Endodermal cell (in vitro differentiated cells): ENCODE measurements around the gene SERPINH1. TPM values are rescaled to one million over a fixed set of nuclear protein-coding genes. Genes with fewer than 3 reads are reported as not detected.

ENCODE experiments used
- DNase-seq: peaks from one replicate; pipeline ENCODE4 v3.0.0-alpha.2; 2017
- H3K27ac ChIP-seq: 2 replicates; pipeline ENCODE4 v1.5.1; 2013; ENCODE audit warnings: mild to moderate bottlenecking, low read depth, low read length, moderate library complexity
- H3K27me3 ChIP-seq: 2 replicates; pipeline ENCODE4 v1.6.1; 2013; ENCODE audit warnings: mild to moderate bottlenecking, low read length, moderate library complexity; ENCODE audit not compliant: insufficient read depth, control insufficient read depth, poor library complexity, severe bottlenecking
- H3K36me3 ChIP-seq: 2 replicates; pipeline ENCODE4 v1.7.0; 2013; ENCODE audit warnings: mild to moderate bottlenecking, low read length, moderate library complexity; ENCODE audit not compliant: control insufficient read depth, insufficient read depth
- H3K4me1 ChIP-seq: one replicate; pipeline ENCODE4 v1.7.0; 2013; ENCODE audit warnings: low read length; ENCODE audit not compliant: control insufficient read depth, insufficient read depth
- H3K4me3 ChIP-seq: 2 replicates; pipeline ENCODE4 v1.5.1; 2013; ENCODE audit warnings: mild to moderate bottlenecking, low read length, moderate library complexity
- H3K9ac ChIP-seq: 2 replicates; pipeline ENCODE4 v1.6.1; 2013; ENCODE audit warnings: mild to moderate bottlenecking, low read length, moderate library complexity; ENCODE audit not compliant: poor library complexity, severe bottlenecking; ENCODE audit errors: extremely low read depth
- H3K9me3 ChIP-seq: 2 replicates; pipeline ENCODE4 v1.6.1; 2013; ENCODE audit warnings: mild to moderate bottlenecking, low read length, moderate library complexity; ENCODE audit not compliant: control insufficient read depth
- H3K27ac Mint-ChIP-seq: 2 replicates; pipeline ENCODE4 v1.8.0; 2020; ENCODE audit warnings: mixed read lengths
- H3K27me3 Mint-ChIP-seq: 2 replicates; pipeline ENCODE4 v1.8.0; 2021; ENCODE audit warnings: mild to moderate bottlenecking, mixed read lengths; ENCODE audit not compliant: insufficient read depth
- H3K36me3 Mint-ChIP-seq: 2 replicates; pipeline ENCODE4 v1.8.0; 2020; ENCODE audit warnings: low read depth, mixed read lengths
- H3K4me1 Mint-ChIP-seq: 2 replicates; pipeline ENCODE4 v1.8.0; 2020; ENCODE audit warnings: mixed read lengths
- H3K4me3 Mint-ChIP-seq: 2 replicates; pipeline ENCODE4 v1.8.0; 2020; ENCODE audit warnings: mild to moderate bottlenecking, moderate library complexity, mixed read lengths
- H3K9me3 Mint-ChIP-seq: 2 replicates; pipeline ENCODE4 v1.8.0; 2020; ENCODE audit warnings: mild to moderate bottlenecking, mixed read lengths
- WGBS, 2 experiments: methylation state at CpG; one replicate each; pipeline versions ENCODE4 v1.1.5 to v1.1.7; 2013; ENCODE audit warnings: missing lambda C conversion rate in 2 of 2, mixed read lengths in 1 of 2; ENCODE audit not compliant: insufficient coverage in 1 of 2, insufficient read length in 1 of 2; 5-methylcytosine and 5-hydroxymethylcytosine counted together
- total RNA-seq, 2 donors: library from RNA; stranded (reverse); fragmentation: NEBNext Ultra II Directional in 1 of 2; extraction: Animal tissue kit (Norgen Biotek cat#: 25700) in 1 of 2; gene quantifications; 2 replicates in 1 of 2; 3 replicates in 1 of 2; pipeline ENCODE4 v1.2.1, GENCODE V29; 2021
- TF ChIP-seq, protein P1 (sequence below): fragments of 200-600 bp; sonication (generic); conservative IDR thresholded peaks from 2 replicates; pipeline ENCODE4 v1.5.0; 2021; ENCODE audit warnings: antibody characterized with exemption, mild to moderate bottlenecking

The SERPINH1 gene
- total RNA-seq, 2 donors from 2014 or later = 414 to 454 TPM

DNA sequence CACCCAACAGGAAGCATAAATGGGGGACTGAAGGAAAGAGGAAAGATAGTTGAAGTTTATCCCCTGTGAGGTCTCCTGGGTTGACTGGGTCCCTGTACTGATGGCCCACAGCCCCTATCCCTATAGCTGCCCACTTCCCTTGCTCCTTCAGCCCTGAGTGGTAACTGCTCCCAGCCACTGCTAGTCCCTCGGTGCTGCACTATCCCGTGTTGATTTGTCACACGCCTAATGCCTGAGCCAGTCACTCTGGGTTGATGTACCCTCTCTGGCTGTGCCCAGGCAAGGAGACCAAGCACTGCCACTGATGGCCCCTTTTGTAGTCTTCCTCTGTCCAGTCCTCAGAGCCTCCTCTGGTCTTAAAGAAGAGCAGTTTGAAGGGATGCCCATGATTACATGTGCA is 45.9 kb upstream of the SERPINH1 start:
- Mint-ChIP-seq H3K36me3 (no peaks in the 10 kb centered on the region), H3K27me3 (no peaks in the 10 kb centered on the region), H3K4me3 (no peak overlapping the region), H3K4me1 (peaks cover 20% of the 10 kb centered on the region), H3K27ac (no peak overlapping the region), H3K9me3 (peaks cover 6% of the 10 kb centered on the region)
- Histone ChIP-seq H3K36me3 (no peaks in the 10 kb centered on the region), H3K4me1 (peaks cover 6% of the 10 kb centered on the region), H3K27ac (no peak overlapping the region), H3K9ac (no peak overlapping the region), H3K4me3 (no peak overlapping the region), H3K27me3 (no peaks in the 10 kb centered on the region), H3K9me3 (no peaks in the 10 kb centered on the region)
- TF ChIP-seq, protein P1, sequence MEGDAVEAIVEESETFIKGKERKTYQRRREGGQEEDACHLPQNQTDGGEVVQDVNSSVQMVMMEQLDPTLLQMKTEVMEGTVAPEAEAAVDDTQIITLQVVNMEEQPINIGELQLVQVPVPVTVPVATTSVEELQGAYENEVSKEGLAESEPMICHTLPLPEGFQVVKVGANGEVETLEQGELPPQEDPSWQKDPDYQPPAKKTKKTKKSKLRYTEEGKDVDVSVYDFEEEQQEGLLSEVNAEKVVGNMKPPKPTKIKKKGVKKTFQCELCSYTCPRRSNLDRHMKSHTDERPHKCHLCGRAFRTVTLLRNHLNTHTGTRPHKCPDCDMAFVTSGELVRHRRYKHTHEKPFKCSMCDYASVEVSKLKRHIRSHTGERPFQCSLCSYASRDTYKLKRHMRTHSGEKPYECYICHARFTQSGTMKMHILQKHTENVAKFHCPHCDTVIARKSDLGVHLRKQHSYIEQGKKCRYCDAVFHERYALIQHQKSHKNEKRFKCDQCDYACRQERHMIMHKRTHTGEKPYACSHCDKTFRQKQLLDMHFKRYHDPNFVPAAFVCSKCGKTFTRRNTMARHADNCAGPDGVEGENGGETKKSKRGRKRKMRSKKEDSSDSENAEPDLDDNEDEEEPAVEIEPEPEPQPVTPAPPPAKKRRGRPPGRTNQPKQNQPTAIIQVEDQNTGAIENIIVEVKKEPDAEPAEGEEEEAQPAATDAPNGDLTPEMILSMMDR = no peak
- WGBS, 2 experiments = 87 to 100% methylated on average over 3 of the region's 3 CpGs
- DNase-seq = no peak

DNA sequence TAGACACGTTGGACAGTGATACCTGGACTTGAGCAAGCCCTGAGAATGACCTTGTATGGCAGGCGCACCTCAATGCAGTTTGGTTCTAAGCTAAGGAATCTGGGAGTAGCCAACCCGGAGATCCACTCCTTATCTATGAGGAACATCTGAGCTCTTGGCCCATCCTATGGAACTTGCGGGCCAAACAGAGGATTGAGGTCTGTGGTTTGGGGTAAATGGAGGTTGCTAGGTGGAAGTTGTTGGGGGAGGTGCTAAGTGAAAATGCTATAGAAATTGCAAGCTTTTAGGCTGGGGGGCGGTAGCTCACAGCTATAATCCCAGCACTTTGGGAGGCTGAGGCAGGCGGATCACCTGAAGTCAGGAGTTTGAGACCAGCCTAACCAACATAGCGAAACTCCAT is 45.2 kb upstream of the SERPINH1 start:
- no peak overlapping the region for H3K27ac ChIP-seq
- Mint-ChIP-seq H3K27me3 (no peaks in the 10 kb centered on the region), H3K4me3 (no peak overlapping the region), H3K36me3 (no peaks in the 10 kb centered on the region), H3K9me3 (peaks cover 6% of the 10 kb centered on the region), H3K27ac (no peak overlapping the region), H3K4me1 (peaks cover 20% of the 10 kb centered on the region)
- DNase-seq = no peak
- H3K36me3 ChIP-seq = no peaks in the 10 kb centered on the region
- no peaks in the 10 kb centered on the region for H3K9me3 ChIP-seq
- no peak overlapping the region for H3K4me3 ChIP-seq
- H3K4me1 ChIP-seq = peaks cover 6% of the 10 kb centered on the region
- H3K9ac ChIP-seq = no peak overlapping the region
- TF ChIP-seq, protein P1 = no peak
- 96 to 100% methylated on average over 7 of the region's 7 CpGs for WGBS, 2 experiments
- no peaks in the 10 kb centered on the region for H3K27me3 ChIP-seq

DNA sequence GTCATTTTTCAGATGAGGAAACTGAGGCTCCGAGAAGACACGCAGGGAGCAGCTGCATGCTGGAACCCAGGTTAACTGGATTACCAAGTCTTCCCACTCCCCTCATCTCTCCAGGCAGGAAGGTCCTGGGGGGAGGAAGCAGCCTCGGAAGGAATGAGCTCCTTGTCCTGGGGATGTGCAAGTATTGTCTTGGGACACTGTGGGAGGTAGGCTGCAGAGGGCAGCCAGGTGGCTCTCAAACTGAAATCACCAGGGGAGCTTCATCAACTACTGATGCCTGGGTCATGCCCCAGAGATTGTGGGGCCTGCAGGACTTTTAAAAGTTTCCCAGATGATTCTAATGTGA is 43.9 kb upstream of the SERPINH1 start:
- H3K9me3 ChIP-seq = no peaks in the 10 kb centered on the region
- Mint-ChIP-seq H3K36me3 (no peaks in the 10 kb centered on the region), H3K4me3 (no peak overlapping the region), H3K27me3 (peaks cover 11% of the 10 kb centered on the region), H3K27ac (no peak overlapping the region), H3K4me1 (peaks cover 20% of the 10 kb centered on the region), H3K9me3 (peaks cover 6% of the 10 kb centered on the region)
- no peak overlapping the region for H3K27ac ChIP-seq
- H3K9ac ChIP-seq = no peak overlapping the region
- no peak for DNase-seq
- H3K4me3 ChIP-seq = no peak overlapping the region
- no peaks in the 10 kb centered on the region for H3K36me3 ChIP-seq
- 74 to 78% methylated on average over 3 of the region's 3 CpGs for WGBS, 2 experiments
- peaks cover under 1% of the 10 kb centered on the region for H3K27me3 ChIP-seq
- peaks cover 6% of the 10 kb centered on the region for H3K4me1 ChIP-seq
- TF ChIP-seq, protein P1 = no peak
